Measurements from ENCODE around the gene HMGCR.
A peak's percentile ranks its signal among the peaks of the same experiment; 100 is the strongest.
"Not testable (repeated sequence)": the region's sequence is repeated elsewhere in the genome, so short reads cannot be mapped to it uniquely, and the experiment has no call there.

The HMGCR gene

DNA sequence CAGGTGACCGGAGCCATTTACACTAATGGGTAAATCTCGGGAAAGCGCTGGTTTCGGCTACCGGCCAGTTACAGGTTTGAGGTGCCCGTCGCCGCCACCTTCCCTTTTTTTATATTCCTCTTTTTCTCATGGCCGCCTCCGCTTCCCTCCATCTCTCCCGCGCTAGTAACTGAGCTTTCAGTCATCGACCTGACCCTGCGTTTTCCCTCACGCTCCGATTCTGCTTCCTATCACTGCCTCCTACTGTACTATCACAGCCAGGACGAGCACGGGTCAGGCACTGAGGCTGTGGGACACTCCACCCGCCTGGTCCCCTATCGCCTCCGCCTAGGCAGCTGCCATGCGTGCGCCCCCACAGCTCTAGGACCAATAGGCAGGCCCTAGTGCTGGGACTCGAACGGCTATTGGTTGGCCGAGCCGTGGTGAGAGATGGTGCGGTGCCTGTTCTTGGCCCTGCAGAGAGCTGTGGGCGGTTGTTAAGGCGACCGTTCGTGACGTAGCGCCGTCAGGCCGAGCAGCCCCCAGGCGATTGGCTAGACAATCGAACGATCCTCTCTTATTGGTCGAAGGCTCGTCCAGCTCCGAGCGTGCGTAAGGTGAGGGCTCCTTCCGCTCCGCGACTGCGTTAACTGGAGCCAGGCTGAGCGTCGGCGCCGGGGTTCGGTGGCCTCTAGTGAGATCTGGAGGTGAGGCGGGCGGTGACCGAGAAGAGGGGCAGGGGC is at the start of gene HMGCR:
Gene HMGCR, plus strand, starts transcription at position 606 of the 722 bp plus-strand sequence. CDS start 5,386 bp downstream, outside the sequence.
- peak; percentile 97 for DNase-seq

DNA sequence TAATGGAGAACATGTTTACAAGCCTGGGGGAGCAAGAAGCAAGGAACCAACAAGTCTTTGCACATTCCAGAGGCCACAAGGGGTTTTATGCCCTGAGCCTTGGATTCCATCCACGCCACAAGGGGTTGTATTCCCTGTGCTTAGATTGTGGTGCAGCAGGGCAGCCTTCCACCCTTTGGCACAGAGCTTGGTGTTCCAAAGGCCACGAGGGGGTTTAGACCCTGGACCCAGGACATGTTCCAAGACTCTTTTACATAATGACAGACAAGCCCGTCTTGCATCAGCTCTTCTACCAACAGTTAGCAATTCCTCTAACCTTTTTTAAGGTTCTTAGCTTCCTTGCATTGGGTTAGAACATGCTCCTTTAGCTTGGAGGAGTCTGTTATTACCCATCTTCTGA is 45.2 kb upstream of the HMGCR start:
- not testable (repeated sequence) for DNase-seq

GRCh38 chr5:75300084-75300483 is 36.9 kb upstream of the HMGCR start:
- DNase-seq: no peak

DNA sequence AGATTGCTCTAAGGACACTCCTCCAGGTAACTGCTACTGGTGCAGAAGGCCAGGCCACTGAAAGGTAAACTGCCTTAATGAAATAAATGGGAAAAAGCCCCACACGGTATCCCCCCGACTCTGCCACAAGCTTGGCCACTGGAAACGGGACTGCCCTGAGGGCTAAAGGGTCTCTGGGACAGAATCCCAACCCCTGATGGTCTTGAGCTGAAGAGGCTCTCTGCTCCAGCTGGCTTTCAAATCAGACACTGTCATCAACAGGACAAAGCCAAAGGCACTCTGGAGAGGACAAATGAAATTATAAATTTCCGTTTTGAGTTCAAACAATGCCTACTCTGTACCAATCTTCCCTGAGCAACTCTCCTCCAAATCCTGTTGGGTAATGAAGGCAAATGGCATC is 33.6 kb upstream of the HMGCR start:
- DNase-seq: no peak

GRCh38 chr5:75304486-75304885 is 32.5 kb upstream of the HMGCR start:
- DNase-seq: not testable (repeated sequence)

GRCh38 chr5:75306746-75307145 is 30.3 kb upstream of the HMGCR start:
- no peak for DNase-seq

DNA sequence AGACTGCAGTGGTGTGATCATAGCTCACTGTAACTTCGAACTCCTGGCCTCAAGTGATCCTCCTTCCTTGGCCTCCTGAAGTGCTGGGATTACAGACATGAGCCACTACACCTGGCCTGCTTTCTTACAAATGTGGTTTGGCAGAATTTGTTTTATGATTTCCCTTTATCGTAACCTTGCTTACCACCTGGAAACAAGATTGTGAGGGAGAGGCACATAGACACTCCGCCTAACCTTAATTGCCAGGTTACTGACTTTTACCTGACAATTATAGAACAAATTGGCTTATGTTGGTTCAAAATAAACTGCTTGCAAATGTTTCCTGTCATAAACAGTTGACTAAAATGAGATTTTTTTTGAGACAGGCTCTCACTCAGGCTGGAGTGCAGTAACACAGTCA is 26.8 kb upstream of the HMGCR start:
- no peak for DNase-seq

GRCh38 chr5:75319148-75319547 is 17.9 kb upstream of the HMGCR start:
- not testable (repeated sequence) for DNase-seq

GRCh38 chr5:75319638-75320037 is 17.4 kb upstream of the HMGCR start:
- DNase-seq: no peak

- DNase-seq: no peak
Measured at GRCh38 chr5:75320371-75320770, 16.6 kb upstream of the HMGCR start.

GRCh38 chr5:75322066-75322465 is 15.0 kb upstream of the HMGCR start:
- no peak for DNase-seq

DNA sequence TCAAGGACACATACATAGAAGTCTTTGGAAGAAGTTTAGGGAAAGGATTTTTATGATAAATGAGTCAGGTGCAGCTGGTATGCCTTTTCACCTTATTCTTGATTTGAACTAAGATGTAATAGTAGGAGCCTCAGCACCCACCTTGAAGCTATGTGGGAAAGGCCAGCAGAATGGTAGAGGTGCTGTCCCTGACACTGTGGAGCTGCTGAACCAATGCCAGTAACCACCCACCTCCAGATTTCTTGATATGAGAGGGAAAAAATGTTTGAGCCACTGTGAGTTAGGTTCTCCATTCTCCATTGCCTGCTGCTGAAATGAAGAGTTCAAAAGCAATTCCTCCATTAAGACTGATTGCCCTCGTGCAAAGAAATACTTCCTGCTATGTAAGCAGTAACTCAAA is 12.2 kb upstream of the HMGCR start:
- no peak for DNase-seq

DNA sequence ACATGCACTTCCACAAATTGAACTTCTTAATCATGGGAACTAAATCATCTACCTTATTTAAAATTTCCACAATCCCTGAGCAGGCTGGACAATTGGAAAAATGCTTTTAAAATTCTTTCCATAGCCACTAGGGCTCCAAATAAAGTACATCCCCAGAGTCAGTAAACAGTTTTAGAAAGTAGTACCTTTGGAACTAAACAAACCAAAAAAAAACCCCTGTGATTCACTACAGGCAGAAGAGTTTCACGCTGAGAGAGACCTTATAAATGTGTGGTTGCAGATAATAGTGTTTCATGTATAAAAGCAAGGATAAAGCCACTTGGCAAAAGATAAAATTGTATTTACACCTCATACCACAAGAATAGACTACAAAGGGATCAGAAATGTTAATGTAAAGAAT is 11.8 kb upstream of the HMGCR start:
- no peak for DNase-seq

GRCh38 chr5:75330404-75330803 is 6.6 kb upstream of the HMGCR start:
- no peak for DNase-seq

- DNase-seq: no peak
Measured at GRCh38 chr5:75331095-75332090, 5.6 kb upstream of the HMGCR start.

- DNase-seq: not testable (repeated sequence)
Measured at GRCh38 chr5:75333759-75334158, 3.3 kb upstream of the HMGCR start.

DNA sequence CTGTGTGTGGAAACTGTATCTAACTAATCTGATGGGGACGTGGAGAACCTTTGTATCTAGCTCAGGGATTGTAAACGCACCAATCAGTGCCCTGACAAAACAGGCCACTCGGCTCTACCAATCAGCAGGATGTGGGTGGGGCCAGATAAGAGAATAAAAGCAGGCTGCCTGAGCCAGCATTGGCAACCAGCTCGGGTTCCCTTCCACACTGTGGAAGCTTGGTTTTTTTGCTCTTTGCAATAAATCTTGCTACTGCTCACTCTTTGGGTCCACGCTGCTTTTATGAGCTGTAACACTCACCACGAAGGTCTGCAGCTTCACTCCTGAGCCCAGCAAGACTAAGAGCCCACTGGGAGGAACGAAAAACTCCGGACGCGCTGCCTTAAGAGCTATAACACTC is 2.6 kb upstream of the HMGCR start:
- DNase-seq: not testable (repeated sequence)

DNA sequence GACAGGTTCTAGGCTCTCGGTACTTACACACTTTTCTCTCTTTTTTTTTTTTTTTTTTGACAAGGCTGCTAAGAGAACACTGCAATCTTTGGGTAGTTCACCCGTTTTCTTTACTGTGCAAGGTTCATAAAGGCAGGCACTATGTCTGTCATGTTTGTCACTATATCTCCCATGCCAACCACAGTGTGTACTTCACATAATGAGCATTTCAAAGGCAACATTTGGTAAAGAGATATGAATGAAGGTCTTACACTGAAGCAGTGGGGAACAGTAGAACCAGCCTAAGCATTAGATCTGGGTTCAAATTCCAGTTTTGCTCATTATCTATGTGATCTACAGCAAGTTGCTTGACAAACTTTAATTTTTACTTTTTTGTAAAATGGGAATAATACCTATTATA is 1.5 kb upstream of the HMGCR start:
- no peak for DNase-seq

GRCh38 chr5:75335952-75336614 is 937 bp upstream of the HMGCR start:
- DNase-seq: peak; percentile 13

- DNase-seq: peak; percentile 75
Measured at GRCh38 chr5:75337366-75338021, 474 bp downstream of the HMGCR start.

DNA sequence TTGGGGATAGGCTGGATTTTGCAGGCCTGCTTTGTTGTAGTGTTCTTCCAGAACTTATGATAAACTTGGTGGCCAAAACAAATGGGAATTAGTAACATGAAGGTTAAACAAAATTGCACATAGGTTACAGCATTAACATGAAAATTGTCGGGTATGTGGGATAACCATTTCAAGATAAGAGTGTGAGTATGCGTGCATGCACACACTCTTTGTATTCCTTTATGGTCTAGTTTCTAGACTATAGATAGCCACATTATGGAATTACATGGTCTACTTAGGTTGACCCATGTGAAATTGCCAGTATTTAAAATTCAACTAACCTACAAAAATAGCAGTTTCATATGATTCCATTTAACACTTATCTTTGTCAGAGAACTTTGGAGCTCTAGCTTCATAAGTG is 1.4 kb downstream of the HMGCR start:
- no peak for DNase-seq

GRCh38 chr5:75340714-75341478 is 3.9 kb downstream of the HMGCR start:
- no peak for DNase-seq
